Measurements from ENCODE around the gene CD276.
"Not testable (repeated sequence)": the region's sequence is repeated elsewhere in the genome, so short reads cannot be mapped to it uniquely, and the experiment has no call there.

CD276 gene

DNA sequence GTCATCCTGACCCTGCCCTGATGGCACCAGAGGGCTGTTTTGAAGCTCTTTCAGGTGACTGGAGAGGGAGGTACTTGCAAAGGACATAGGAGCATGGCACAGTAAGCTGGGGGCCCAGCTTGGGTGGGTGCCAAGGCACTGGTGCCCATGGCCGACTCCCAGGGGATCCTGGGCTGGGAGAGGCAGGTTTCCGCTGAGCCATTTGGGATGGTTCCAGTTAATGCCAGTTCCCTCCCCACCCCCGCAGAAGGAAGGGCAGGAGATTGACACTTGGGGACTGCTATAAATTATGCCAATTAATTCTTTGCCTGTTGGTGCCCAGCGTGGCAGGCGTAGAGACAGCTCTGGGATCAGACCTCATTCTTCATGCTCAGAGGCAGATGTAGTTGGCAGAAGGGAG, 26.1 kb downstream of the CD276 start:
- DNase-seq (ENCODE audit: low read depth) = no peak

DNA sequence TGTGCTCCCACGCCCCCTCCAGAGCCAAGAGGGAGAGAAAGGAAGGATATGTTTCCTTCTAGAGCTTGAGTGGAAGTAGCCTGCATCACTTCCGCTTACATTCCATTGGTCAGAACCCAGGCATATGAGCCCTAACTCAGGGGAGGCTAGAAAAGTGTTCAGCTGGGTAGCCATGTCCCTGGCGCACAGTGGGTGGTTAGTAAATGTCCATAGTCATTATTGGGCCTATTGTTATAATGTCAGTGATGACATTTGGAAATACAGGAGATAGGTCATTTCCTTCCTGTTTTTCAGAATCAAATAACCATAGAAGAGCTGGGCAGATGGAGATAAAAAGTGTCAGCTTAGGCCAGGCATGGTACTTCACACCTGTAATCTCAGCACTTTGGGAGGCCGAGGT, 27.3 kb downstream of the CD276 start:
- no peak for DNase-seq (ENCODE audit: low read depth)

DNA sequence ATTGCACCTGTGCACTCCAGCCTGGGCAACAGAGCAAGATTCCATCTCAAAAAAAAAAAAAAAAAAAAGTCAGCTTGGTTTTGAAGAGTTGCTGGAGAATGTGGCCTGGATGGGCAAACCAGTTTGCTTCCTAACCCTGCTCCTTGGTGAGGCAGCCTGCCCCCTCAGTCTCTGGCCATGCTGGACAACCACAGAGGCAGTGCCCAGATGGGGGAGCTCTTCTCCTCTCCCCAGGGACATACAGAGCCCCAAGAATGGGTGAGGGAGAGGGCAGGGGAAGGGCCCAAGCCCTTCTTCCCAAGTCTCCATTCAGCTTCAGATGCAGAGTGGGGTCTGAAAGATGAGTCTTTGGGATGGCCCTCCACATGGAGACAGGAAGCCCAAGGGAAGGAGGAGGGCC, 27.9 kb downstream of the CD276 start:
- no peak for DNase-seq (ENCODE audit: low read depth)

DNA sequence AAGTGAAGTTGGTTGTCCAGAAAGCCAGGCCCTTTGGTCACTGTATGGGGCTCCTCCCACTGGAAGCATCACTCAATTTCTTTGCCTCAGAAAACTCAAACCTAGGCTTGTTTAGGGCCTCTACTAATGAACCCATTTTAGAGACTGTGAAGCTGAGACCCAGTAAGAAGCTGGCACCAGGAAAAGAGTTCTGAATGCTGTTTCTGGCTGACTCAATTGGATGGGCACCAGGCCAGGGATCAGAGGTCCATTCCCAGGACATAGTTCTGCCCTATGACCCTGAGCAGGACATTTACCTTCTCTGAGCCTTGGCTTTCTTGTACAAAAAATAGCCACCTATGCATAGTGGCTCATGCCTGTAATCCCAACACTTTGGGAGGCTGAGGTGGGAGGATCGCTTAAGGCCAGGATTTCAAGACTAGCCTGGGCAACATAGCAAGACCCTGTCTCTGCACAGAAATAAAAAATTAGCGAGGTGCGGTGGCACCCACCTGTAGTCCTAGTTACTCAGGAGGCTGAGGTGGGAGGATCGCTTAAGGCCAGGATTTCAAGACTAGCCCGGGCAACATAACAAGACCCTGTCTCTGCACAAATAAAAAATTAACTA, 30.6 kb downstream of the CD276 start:
- no peak for DNase-seq (ENCODE audit: low read depth)

DNA sequence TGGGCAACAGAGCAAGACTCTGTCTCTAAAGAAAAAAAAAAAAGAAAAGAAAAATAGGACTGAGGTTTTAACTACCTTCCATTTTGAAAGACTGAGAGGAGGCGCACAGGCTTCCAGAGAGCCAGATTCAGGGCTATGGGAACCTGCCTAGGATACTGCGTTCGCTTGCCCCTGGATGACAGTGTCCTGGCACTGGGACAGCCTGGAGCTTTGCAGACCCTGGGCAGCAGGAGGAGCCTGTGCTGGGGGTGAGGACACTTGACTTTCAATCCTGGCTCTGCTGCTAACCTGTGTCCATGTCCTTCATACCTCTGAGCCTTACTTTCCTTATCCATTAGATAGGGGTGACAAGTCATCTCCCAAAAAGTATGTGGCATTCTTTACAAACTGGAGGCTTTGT, 31.2 kb downstream of the CD276 start:
- no peak for DNase-seq (ENCODE audit: low read depth)

DNA sequence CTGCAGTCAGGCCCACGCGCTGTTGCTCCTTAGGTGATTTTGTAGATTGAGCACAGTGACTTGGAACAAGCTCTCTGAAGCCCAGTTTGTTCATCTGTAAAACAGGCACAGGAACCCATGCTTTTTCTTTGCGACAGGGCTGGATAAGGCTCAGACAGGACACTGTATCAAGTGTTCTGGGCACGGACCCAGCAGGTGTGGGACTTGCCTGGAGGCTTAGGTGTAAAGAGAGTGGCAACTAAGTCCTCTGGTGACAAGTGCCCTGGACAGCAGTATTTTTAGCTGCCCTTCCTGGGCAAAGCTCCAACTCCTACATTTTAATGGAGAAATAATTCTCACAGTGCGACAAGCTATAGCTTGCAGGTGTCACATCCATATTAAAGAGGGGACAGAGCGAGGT, 32.2 kb downstream of the CD276 start:
- no peak for DNase-seq (ENCODE audit: low read depth)

DNA sequence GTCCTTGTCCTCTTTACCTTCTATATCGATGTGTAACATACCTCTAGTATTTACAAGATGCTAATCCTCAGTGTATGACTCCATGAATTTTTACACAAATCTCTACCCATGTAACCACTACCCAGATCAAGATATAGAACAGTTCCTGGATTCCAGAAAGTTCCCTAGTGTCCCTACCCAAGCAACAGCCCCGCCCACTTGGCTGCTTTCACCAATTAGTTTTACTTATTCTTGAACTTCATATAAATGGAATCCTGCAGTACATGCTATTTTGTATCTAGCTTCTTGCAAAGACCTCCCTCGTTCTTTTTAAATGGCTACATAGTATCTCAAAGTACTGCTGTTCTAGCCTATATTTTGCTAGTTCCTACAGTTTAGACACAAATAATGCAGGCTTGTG, 33.0 kb downstream of the CD276 start:
- DNase-seq (ENCODE audit: low read depth) = no peak

DNA sequence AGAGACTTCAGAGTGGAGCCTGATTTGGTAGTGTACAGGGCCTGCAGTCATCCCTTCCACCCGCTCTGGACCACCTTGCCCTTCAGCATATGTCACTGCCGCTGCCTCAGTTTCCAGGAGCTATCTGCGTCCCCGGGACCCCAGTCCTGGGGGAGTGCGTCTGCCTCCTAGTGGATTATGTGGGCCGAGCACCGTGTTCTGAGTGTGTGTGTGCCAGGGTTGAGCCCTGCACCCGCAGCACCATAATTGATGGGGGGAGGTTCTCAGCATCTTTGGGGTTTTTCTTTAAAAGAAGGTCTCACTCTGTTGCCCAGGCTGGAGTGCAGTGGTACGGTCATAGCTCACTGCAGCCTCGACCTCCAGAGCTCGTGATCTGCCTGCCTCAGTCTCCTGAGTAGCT, 33.6 kb downstream of the CD276 start:
- no peak for DNase-seq (ENCODE audit: low read depth)

DNA sequence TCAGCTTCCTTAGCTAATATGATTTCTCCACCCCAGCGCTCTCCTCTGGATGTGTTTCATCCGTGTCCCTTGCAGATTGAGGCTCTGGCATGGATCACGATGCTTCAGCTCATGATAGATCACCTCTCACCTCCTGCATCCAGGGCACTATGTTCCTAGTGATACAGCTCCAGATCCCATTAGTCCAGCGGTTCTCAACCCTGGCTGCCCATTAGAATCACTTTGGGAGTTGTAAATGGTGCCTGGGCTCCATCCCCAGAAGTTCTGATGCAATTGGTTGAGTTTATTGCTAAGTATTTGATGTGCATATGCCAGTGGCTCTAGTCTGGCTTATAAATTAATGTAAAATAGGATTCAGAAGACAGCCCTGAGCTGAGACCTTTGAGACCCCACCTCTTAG, 34.5 kb downstream of the CD276 start:
- DNase-seq (ENCODE audit: low read depth) = no peak

DNA sequence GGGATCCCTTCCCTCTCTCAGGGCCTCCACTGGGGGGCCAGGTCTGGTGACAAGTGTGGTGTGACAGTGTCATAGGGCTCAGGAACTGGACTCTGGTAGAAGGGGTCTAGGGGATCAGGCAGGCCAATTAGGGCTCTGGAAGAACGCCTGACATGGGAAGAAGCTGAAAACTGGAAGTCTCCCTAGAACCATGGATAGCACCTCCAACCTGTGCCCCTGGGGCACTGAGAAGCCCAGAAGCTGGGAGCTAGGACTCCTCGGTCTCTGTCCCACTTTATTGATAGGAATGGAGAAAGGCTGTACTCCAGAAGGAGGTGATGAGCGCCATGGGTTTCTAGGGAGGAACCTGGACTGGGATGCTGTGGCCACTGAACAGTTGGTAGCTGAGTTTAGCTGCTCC, 38.2 kb downstream of the CD276 start:
- no peak for DNase-seq (ENCODE audit: low read depth)

DNA sequence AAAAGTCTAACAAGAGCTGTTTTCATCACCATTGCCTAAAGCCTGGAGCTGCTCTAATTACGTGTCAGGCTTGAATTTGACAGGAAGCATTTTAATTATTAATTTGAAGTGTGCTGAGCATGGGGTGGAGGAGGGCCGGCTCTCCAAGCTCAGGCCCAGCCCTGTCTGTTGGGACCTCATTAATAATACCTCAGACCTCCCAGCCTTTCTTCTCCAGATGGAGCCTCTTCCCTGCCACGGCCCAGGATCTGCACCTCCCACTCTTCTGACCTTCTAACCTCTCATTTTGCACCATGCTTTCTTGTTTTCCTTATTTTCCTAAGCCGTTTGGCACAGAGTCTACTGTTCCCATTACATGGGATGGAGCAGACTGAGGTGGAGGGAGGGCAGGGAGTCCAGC, 39.0 kb downstream of the CD276 start:
- DNase-seq (ENCODE audit: low read depth) = no peak

DNA sequence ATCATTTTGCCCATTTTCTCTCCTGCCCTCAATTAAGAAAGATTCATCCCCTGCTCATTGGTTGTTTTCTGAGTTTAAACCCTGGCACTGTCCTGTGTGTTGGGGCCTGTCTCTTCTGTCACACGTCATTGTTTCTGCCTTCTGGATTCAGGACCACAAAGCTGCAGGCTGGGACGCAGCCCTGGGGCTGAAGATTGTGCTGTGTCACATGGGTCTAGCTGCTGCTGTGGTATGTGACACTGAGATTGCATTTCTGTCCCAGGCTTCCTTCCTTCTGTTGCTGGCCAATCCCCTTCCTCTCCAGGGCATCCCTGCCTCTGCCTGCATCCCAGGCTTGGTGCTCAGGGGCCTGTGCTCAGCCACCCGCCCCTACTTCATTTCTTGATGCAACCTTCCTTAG, 40.0 kb downstream of the CD276 start:
- DNase-seq (ENCODE audit: low read depth) = no peak

DNA sequence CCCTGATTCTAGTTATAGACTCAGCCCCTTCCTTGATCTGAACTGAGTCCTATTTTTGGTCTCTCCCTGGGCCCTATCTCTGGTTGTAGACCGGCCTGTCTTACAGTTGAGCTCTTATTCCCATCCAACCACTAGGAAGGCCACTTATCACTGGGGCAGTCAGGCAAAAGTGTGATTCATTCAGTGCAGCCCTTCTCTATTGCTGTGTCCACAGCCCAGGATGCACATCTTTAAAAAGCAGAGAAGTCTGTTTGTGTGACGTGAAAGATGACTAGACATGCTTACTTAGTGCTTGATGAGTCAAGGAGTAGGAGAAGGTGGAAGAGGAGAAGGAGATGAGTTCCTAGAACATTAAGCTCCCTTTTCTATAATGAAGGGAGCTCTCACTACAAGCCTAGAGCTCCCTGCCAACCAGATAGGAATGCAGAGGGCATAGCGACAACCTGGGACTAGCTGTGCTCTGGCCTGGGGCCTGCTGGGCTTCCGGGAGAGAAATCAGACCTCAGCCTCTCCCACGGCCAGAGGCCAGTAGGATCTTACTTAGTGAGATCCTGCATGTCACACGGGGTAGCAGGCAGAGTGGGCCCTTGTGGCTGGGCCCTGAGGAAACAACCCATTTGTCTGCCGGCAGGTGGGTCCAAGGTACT, 43.3 kb downstream of the CD276 start:
- DNase-seq (ENCODE audit: low read depth) = no peak

DNA sequence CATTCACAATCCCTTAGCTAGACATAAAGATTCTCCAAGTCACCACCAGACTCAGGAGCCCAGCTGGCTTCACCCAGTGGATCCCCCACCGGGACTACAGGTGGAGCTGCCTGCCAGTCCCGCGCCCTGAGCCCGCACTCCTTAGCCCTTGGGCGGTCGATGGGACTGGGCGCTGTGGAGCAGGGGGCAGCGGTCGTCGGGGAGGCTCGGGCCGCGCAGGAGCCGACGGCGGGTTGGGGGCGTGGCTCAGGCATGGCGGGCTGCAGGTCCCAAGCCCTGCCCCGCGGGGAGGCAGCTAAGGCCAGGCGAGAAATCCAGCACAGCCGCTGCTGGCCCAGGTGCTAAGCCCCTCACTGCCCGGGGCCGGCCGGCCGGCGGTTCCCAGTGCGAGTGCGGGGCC, 47.9 kb downstream of the CD276 start:
- DNase-seq (ENCODE audit: low read depth) = not testable (repeated sequence)

DNA sequence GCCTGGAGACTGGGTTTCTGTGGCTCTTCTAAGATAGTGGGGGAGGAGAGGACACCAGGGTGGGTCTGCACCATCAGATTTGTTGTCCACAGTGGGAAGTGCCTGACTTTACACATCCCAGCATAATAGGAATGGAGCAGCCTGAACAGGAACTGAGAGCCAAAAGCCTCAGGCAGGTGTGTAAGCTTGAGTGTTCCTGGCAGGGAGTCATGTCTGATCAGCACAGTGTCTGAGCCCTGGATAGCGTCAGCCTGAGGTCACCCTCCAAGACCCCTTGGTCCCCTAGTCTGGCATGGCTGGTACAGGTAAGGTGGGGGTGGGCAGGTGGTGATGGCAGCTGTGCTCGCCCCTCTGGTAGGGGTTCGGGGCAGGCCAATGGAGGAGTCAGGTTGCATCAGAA, 48.7 kb downstream of the CD276 start:
- DNase-seq (ENCODE audit: low read depth) = no peak

DNA sequence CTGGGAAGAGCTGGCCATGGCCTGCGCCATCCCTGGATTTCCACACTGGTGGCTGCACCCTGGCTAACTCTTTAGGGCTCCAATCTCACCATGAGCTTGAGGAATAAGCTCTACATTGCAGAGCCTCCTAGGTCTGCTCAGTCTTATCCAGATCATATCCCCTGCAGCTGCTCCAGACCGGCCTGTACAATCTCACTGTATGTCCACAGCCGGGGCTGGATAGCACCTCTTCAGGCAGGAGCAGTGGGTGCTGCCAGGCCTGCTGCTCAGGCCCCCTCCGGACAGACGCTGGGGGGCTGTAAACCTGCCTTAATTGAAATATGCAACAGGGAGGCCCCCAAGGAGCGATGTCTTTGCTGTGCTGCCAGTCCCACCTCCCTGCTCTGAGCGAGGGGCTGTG, 53.4 kb downstream of the CD276 start:
- DNase-seq (ENCODE audit: low read depth) = no peak

DNA sequence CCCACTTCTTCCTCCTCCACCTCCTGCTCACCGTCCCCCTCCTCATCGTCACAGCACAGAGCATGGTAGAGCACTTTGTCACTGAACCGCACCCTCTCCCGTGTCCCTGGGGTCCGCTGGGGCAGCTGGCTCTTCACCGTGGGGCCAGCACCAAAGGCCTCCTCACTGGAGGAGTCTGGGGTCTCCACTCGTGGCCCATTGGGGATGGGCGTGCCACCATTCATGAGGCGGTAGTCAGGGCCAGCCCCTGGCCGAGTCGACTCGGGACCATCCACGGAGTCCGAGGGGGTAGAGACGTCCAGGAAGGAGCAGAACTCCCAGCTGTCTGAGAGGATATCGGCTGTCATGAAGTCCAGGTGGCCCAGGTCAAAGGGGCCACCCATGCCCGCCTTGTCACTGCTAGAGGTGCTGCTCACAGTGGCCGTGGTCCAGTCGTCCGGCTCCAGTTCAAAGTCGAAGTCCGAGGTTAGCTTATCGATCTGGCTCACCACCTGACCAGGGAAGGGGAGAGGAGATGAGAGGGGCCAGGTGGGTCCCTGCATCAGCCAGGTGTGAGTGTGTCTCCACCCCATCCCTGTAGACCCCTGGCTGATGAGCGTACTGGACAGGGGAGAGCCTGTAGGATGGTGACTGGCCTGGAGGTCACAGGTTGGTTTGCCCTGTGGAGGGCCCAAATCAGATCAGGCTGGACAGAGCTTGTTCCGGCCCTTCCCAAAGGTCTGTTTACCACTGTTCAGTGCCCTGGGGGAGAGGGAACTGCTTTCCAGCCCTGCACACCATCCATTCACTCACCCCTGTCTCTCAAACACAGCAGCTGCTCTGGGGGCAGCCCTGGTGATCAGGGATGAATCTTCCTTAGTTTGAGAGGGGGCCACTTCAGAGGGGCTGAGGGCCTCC, 56.2 kb downstream of the CD276 start:
- DNase-seq (ENCODE audit: low read depth) = no peak

DNA sequence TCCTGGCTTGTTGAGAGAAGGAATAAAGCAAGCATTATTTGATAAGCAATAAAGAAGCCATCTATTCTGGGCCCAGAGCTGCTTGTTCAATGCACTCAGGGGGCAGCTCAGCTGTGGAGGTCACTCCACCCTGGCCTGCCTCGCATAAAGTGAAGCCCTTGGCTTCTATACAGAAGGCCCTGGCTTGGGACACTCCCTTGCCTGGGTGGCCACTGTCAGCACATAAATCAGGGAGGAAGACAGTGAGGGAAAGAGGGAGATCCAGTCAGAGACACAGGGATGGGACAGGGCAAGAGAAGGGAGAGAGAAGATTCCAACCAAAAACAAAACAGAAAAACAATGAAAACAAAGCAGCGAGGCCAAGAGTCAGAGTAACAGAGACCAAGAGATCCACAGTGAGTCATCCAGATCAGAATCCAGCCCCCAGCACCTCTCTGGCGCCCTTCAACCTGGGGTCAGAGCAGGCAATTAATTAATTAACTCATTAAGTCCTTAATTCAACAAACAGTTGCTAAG, 57.2 kb downstream of the CD276 start:
- DNase-seq (ENCODE audit: low read depth) = no peak

DNA sequence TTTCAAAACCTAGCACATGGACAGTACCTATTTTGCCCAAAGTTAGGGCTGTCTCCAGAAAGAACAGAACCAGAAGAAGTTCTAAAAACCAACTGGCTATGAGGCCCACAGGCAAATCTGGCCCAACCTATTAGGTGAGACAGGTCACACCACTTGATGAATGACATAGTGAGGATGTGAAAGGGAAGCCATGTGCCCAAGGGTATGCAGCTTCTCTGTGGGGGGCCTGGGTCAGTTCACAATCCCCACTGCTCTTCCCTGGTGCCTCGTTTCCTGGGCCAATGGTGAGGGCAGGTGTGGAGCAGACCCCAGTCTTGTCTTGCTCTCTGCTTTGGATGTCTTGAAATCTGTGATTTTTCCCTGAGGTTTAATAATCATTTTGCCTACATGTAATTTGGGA, 60.1 kb downstream of the CD276 start:
- DNase-seq (ENCODE audit: low read depth) = no peak

DNA sequence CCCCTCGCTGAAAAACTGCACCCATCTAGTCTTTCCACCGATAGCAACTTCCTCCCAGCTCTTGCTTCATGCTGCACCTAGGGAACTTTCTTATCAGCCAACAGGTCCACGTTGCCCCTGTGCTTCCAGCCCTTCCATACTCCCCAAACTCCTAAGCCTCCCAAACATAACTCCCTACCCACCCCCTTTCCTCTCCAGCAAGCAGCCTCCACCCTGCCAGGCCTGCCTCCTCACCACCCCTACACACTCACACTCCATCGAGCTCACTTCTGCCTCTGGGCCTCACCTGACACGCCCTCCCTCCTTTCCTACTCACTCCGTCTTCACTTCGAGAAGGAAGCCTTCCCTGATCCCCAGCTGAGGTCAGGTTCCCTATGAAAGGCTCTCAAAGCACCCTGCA, 60.9 kb downstream of the CD276 start:
- DNase-seq (ENCODE audit: low read depth) = no peak

DNA sequence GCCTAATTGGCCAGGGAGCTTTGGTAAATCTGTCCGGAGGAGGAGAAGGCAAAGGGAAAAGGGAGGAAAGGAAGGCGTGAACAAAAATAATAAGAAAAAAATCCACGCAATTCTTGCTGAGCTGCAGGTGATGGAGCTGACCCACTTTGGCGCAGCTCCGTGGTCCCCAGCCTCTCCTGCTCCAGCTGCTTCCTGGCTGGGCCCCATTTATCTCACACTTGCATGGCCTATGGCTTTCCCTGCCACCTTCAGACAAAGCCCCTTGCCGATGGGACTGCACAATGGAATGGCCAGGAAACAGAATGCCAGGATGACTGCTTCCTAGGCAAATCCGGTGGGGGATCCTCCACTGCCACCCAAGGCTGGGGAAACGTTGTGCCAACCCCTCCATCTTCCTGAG, 62.1 kb downstream of the CD276 start:
- no peak for DNase-seq (ENCODE audit: low read depth)

DNA sequence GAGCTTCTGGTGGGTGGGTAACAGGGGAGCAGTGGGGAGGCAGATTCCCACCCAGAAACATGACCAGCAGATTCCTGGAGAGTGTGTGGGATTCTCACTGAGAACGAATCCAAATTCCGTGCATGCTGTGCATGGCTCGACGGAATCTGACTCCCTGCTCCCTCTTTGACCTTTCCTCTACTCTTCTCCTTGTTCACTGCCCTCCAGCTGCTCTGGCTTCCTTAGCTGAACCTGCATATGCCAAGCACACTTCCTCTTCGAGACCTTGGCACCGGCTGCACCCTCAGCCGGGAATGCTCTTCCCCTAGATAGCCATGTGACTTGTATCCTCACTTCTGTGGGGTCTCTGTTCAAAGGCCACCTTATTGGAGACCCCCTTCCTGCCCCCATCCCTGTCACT, 62.7 kb downstream of the CD276 start:
- no peak for DNase-seq (ENCODE audit: low read depth)

Measured in stimulated activated CD8-positive, alpha-beta memory T cell treated with anti-CD3 and anti-CD28 coated beads, Interleukin-4, amount 100 ng/mL, for 24 hours (primary cell).